RWPE2 (cell line): Measurements from ENCODE around the gene MYO1G.

Experiments
- ATAC-seq: fragments of 200-7000 bp; cut with Tn5 transposase; 3 replicates; pipeline ENCODE4 v1.9.1; 2021; ENCODE audit warnings: low read depth
- DNase-seq: peaks from one replicate; pipeline ENCODE4 v3.0.0-alpha.2; 2020; ENCODE audit warnings: low spot score
- H3K27ac ChIP-seq: fragments of 450-650 bp; 2 replicates; pipeline ENCODE4 v1.5.1; 2017; ENCODE audit warnings: mild to moderate bottlenecking; ENCODE audit not compliant: poor library complexity, severe bottlenecking
- H3K27me3 ChIP-seq: fragments of 250-450 bp; sonication (Bioruptor Pico); 2 replicates; pipeline ENCODE4 v1.5.1; 2021; ENCODE audit warnings: mild to moderate bottlenecking, moderate library complexity; ENCODE audit not compliant: insufficient read depth, poor library complexity, severe bottlenecking
- H3K36me3 ChIP-seq: fragments of 250-450 bp; sonication (Bioruptor Pico); 2 replicates; pipeline ENCODE4 v1.5.1; 2020; ENCODE audit warnings: low read depth, mild to moderate bottlenecking, moderate library complexity
- H3K4me1 ChIP-seq: fragments of 250-450 bp; sonication (Bioruptor Pico); 2 replicates; pipeline ENCODE4 v1.5.1; 2021; ENCODE audit warnings: mild to moderate bottlenecking, moderate library complexity; ENCODE audit not compliant: insufficient read depth, poor library complexity, severe bottlenecking
- H3K4me3 ChIP-seq: fragments of 250-450 bp; sonication (Bioruptor Pico); 2 replicates; pipeline ENCODE4 v1.5.1; 2021; ENCODE audit warnings: mild to moderate bottlenecking, moderate library complexity; ENCODE audit not compliant: severe bottlenecking
- H3K9me3 ChIP-seq: fragments of 250-450 bp; sonication (Bioruptor Pico); 2 replicates; pipeline ENCODE4 v1.5.1; 2021; ENCODE audit warnings: mild to moderate bottlenecking, moderate library complexity; ENCODE audit not compliant: severe bottlenecking
- TF ChIP-seq, protein P1 (sequence below): fragments of 450-650 bp; IDR thresholded peaks from one replicate; pipeline ENCODE4 v1.5.1; 2017; ENCODE audit warnings: mild to moderate bottlenecking, moderate library complexity; ENCODE audit not compliant: poor library complexity, severe bottlenecking

MYO1G gene

DNA sequence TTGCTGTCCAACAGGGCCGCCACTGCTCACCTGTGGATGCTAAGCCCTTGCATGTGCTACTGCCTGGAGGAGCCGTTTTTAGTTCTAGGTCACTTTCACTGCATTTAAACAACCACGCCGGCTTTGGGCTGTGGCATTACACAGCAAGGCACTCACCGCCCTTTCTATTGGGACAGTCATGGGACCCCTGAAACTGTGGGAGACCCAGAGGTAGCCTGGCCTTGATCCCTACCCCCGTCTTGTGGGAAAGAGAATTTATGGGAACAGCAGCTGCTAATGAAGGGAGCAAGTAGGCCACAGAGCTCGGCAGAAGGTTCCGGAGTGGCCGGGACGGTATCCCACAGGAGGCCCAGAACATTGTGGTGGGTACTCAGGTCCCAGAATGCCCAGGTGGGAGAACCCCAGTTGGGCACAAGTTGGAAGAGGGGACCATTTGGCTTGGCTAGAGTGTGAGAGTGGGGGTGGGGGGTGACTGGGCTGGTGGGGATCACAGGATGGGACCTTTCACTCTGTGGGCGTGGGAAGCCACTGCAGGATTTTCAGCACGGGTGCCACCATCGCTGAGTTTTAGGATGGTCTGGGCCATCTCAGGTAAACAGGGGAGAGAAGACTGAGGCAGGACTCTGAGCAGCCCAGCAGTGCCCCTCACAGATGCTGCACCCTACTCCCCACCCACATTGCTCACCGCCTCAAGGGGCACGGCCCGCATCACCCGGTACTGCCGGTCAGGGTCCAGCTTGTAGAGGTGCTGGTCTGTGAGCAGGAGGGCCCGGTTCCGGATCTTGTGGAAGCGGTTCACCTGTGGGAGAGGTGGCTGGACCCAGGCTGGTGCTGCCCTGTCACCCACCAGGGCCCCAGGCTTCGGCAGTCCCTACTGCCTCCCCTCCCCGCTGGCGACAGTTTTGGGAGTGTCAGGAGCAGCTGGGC is 15.2 kb downstream of the MYO1G start:
- Histone ChIP-seq H3K4me1 (no peaks in the 10 kb centered on the region), H3K27ac (no peak overlapping the region), H3K36me3 (no peaks in the 10 kb centered on the region), H3K4me3 (no peak overlapping the region), H3K27me3 (peaks cover 8% of the 10 kb centered on the region), H3K9me3 (no peaks in the 10 kb centered on the region)
- DNase-seq = peak; percentile 62
- no peak for ATAC-seq
- TF ChIP-seq, protein P1, sequence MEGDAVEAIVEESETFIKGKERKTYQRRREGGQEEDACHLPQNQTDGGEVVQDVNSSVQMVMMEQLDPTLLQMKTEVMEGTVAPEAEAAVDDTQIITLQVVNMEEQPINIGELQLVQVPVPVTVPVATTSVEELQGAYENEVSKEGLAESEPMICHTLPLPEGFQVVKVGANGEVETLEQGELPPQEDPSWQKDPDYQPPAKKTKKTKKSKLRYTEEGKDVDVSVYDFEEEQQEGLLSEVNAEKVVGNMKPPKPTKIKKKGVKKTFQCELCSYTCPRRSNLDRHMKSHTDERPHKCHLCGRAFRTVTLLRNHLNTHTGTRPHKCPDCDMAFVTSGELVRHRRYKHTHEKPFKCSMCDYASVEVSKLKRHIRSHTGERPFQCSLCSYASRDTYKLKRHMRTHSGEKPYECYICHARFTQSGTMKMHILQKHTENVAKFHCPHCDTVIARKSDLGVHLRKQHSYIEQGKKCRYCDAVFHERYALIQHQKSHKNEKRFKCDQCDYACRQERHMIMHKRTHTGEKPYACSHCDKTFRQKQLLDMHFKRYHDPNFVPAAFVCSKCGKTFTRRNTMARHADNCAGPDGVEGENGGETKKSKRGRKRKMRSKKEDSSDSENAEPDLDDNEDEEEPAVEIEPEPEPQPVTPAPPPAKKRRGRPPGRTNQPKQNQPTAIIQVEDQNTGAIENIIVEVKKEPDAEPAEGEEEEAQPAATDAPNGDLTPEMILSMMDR = no peak

DNA sequence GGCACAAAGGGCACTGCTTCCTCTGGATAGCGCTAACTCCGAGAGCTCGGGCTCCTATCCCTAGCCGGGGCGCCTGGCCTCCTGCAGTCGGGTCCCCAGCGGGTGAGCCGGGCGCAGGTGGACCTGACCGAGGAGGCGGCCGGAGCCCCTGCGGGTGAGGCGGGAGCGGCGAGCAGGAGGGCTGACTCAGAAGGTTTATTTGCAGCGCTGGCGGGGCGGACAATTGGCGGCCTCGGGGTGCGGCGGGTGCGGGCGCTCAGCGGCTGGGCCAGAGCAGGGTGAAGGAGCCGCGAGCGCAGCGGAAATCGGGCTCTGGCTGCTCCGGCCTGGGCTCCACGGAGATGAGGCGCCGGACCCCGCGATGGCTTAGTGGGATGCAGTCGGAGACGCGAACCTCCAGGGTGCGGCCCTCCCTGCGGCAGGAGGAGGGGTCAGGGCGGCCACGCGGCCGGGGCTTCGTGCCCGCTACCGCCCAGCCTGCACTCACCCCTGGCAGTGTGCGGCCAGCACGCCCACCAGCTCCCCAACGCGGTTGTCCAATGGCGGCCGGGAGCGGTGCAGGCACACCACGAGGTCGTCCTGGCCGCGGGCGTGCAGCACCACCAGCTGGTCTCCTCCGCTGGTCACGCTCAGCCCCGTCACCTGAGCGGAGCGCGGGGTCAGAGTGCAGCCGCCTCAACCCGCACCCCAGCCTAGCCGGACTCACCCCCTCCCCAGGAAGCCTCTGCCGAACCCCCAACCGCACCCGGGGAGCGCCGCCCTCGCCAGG is 16.1 kb downstream of the MYO1G start:
- ATAC-seq (peak; percentile 16; the same call in 1 of the 3 replicates), DNase-seq (peak; percentile 65)
- TF ChIP-seq, protein P1 = no peak
- H3K36me3 ChIP-seq = no peaks in the 10 kb centered on the region
- H3K27ac ChIP-seq = no peak overlapping the region
- peak overlapping the region; percentile 4 for H3K4me3 ChIP-seq
- H3K27me3 ChIP-seq = peaks cover 8% of the 10 kb centered on the region
- H3K4me1 ChIP-seq = no peaks in the 10 kb centered on the region
- H3K9me3 ChIP-seq = no peaks in the 10 kb centered on the region

DNA sequence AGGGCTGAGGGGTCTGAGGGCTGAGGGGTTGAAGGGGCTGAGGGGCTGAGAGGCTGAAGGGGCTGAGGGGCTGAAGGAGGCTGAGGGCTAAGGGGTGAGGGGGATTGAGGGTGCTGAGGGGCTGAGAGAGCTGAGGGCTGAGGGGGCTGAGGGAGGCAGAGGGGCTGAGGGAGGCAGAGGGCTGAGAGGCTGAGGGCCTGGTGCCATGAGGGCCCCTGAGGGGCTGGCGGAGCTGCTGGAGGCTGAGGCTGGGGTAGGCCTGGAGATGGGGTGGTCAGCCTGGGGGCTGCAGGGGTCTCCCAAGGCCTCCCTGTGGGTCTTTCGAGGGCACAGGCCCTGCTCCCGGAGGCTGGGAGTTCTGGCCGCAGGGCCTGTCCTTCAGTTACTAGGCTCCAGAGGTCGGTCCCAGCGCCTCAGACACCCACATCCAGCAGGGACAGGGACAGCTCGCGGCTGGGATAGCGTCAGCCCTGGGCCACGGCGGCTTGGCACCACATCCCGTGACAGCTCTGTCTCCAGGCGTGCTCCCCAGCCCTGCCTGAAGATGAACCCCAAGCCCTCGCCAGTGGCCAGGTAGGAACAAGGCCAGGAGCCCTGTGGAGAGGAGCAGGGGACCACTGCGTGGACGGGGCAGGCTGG is 16.9 kb downstream of the MYO1G start:
- no peaks in the 10 kb centered on the region for H3K4me1 ChIP-seq
- H3K4me3 ChIP-seq = no peak overlapping the region
- H3K36me3 ChIP-seq = no peaks in the 10 kb centered on the region
- ATAC-seq (no peak), DNase-seq (peak; percentile 47)
- no peaks in the 10 kb centered on the region for H3K9me3 ChIP-seq
- TF ChIP-seq, protein P1 = no peak
- H3K27ac ChIP-seq = no peak overlapping the region
- peaks cover 8% of the 10 kb centered on the region for H3K27me3 ChIP-seq

DNA sequence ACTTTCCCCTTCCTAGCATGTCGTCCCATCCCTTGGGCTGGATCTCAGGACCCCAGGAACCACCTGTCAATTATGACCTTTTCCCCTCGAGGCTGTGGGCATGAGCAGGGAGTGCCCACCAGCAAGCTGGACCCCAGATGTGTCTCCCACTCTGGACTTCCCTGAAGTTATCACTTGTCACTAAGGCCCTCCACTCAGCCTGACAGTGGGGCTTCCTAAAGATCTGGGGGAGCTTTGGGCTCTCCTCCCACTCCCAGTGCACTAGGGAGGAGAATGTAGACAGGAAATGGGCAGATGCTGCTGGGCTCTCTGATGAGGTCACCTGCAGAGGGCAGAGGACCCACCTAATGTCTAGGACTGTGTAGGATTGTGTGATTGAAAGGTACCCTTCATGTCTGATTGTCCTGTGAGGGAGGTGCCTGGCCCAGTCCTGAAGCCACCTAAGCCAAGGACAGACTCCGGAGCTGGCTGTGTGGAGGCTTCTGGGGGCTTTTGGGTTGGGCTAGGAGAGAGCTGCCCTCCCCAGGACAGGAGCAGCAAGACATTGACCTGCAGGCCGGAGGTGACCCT is 18.7 kb downstream of the MYO1G start:
- TF ChIP-seq, protein P1 = no peak
- ATAC-seq = no peak
- Histone ChIP-seq H3K4me3 (no peak overlapping the region), H3K27ac (no peak overlapping the region), H3K27me3 (peaks cover 8% of the 10 kb centered on the region), H3K4me1 (no peaks in the 10 kb centered on the region), H3K36me3 (no peaks in the 10 kb centered on the region), H3K9me3 (no peaks in the 10 kb centered on the region)
- DNase-seq = peak; percentile 15
